ENCODE measurements around the gene CPXM2. TPM values are rescaled to one million over a fixed set of nuclear protein-coding genes. Genes with fewer than 3 reads are reported as not detected.

CPXM2 gene
- total RNA-seq, 1 experiment from 2014 or later: not detected

GRCh38 chr10:123909866-123910265 is 18.3 kb upstream of the CPXM2 start:
- TF ChIP-seq CTCF (IDR thresholded peaks at IDR 0.05; ENCODE audit: unreplicated experiment): no peak
- ChIA-PET CTCF (no interaction called here), POLR2A (no interaction called here)
- Mint-ChIP-seq H3K27ac (ENCODE audit: low read depth, unreplicated experiment) (no peak overlapping the region), H3K9me3 (ENCODE audit: unreplicated experiment) (no peaks in the 10 kb centered on the region), H3K27me3 (ENCODE audit: insufficient read depth, unreplicated experiment) (peaks cover 91% of the 10 kb centered on the region), H3K36me3 (ENCODE audit: insufficient read depth, unreplicated experiment) (no peaks in the 10 kb centered on the region), H3K4me3 (ENCODE audit: unreplicated experiment) (no peak overlapping the region), H3K4me1 (ENCODE audit: insufficient read depth, unreplicated experiment) (no peaks in the 10 kb centered on the region)
- DNase-seq (ENCODE audit: unreplicated experiment): no peak
- BruUV-seq (replicated peaks): no TSS peak
- intact Hi-C loops (cut with micrococcal nuclease): no loop called here

- Mint-ChIP-seq H3K36me3 (ENCODE audit: insufficient read depth, unreplicated experiment) (no peaks in the 10 kb centered on the region), H3K4me3 (ENCODE audit: unreplicated experiment) (no peak overlapping the region)
Measured at GRCh38 chr10:123909426-123909825, 17.8 kb upstream of the CPXM2 start.

DNA sequence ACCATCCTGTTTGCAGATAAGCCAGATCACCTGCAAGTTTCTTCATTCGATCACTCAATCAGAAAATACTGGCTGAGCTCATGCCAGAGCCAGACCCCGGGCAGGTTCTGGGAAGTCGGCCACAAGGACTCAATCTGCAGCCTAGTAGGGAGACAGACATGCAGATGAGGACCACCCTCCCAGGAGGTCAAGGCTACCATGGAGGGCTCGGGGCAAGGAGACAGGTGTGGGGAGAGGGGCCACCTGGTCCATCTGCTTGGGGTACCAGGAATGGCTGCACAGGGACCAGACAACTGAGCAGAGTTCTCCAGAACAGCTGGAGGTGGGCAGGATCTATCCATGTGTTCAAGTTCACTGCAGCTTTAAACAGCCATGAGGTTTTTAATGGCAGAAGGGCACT is 16.8 kb upstream of the CPXM2 start:
- CTCF ChIA-PET: interaction anchor here (0.6 kb wide), 1 partner anchor 17 kb away, joined by 4 read pairs; no protein-coding TSS in a partner anchor
- POLR2A ChIA-PET: no interaction called here
- BruUV-seq (replicated peaks): no TSS peak
- intact Hi-C loops (cut with micrococcal nuclease): no loop called here
- Mint-ChIP-seq H3K27ac (ENCODE audit: low read depth, unreplicated experiment) (no peak overlapping the region), H3K9me3 (ENCODE audit: unreplicated experiment) (no peaks in the 10 kb centered on the region), H3K4me1 (ENCODE audit: insufficient read depth, unreplicated experiment) (no peaks in the 10 kb centered on the region), H3K27me3 (ENCODE audit: insufficient read depth, unreplicated experiment) (peaks cover 87% of the 10 kb centered on the region), H3K4me3 (ENCODE audit: unreplicated experiment) (no peak overlapping the region), H3K36me3 (ENCODE audit: insufficient read depth, unreplicated experiment) (no peaks in the 10 kb centered on the region)
- TF ChIP-seq CTCF (IDR thresholded peaks at IDR 0.05; ENCODE audit: unreplicated experiment): no peak
- no peak for DNase-seq (ENCODE audit: unreplicated experiment)

More at GRCh38 chr10:123909426-123909825, 17.8 kb upstream of the CPXM2 start:
- DNase-seq (ENCODE audit: unreplicated experiment): no peak
- POLR2A ChIA-PET: no interaction called here
- Mint-ChIP-seq H3K27ac (ENCODE audit: low read depth, unreplicated experiment) (no peak overlapping the region), H3K27me3 (ENCODE audit: insufficient read depth, unreplicated experiment) (peaks cover 91% of the 10 kb centered on the region), H3K9me3 (ENCODE audit: unreplicated experiment) (no peaks in the 10 kb centered on the region), H3K4me1 (ENCODE audit: insufficient read depth, unreplicated experiment) (no peaks in the 10 kb centered on the region)
- intact Hi-C loops (cut with micrococcal nuclease): no loop called here
- CTCF ChIA-PET: no interaction called here
- no TSS peak for BruUV-seq (replicated peaks)
- TF ChIP-seq CTCF (IDR thresholded peaks at IDR 0.05; ENCODE audit: unreplicated experiment): no peak

DNA sequence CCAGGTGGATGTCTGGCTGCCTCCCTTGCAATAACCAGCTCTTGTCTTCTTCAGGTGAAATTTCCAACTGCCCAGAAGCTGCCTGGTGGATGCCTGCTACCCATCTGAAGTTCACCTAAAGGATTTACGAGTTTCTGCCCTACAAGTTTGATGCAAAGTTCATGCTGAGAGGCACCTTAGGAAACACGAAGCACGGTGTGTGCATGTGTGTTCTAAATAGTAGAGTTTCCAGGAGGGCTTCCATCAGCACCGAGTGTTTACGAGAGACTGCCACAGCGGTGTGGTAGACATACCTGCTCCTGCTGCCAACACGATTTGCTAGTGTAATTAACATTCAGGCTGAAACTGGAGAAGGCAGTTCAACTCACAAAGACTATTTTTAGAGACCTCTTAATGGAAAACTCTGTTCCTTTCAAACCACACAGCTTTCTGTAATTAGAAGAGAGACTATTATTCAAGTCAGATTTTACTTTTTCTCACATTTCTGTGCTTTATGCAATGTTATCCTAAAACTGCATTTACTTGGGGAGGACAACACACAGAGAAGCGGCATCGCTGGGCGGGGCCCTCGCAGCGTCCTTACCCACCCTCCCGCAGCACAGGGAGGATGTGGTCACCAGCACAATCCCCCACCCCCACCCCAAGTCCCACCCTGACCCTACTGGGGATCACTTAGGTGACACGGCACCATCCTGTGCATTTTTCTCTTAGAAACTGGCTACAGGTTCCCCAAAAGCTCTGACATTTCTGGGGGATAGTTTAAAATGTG is 15.5 kb upstream of the CPXM2 start:
- H3K9me3 Mint-ChIP-seq (ENCODE audit: unreplicated experiment): no peaks in the 10 kb centered on the region
- H3K27me3 Mint-ChIP-seq (ENCODE audit: insufficient read depth, unreplicated experiment): peaks cover 79% of the 10 kb centered on the region
- BruUV-seq (replicated peaks): no TSS peak
- no peaks in the 10 kb centered on the region for H3K36me3 Mint-ChIP-seq (ENCODE audit: insufficient read depth, unreplicated experiment)
- DNase-seq (ENCODE audit: unreplicated experiment): no peak
- no peak overlapping the region for H3K27ac Mint-ChIP-seq (ENCODE audit: low read depth, unreplicated experiment)
- no peak overlapping the region for H3K4me3 Mint-ChIP-seq (ENCODE audit: unreplicated experiment)
- no peaks in the 10 kb centered on the region for H3K4me1 Mint-ChIP-seq (ENCODE audit: insufficient read depth, unreplicated experiment)
- POLR2A ChIA-PET: no interaction called here
- intact Hi-C loops (cut with micrococcal nuclease): no loop called here
- CTCF ChIA-PET: no interaction called here
- no peak for TF ChIP-seq CTCF (IDR thresholded peaks at IDR 0.05; ENCODE audit: unreplicated experiment)
